ENCODE data around the gene CTIF.

CTIF gene

DNA sequence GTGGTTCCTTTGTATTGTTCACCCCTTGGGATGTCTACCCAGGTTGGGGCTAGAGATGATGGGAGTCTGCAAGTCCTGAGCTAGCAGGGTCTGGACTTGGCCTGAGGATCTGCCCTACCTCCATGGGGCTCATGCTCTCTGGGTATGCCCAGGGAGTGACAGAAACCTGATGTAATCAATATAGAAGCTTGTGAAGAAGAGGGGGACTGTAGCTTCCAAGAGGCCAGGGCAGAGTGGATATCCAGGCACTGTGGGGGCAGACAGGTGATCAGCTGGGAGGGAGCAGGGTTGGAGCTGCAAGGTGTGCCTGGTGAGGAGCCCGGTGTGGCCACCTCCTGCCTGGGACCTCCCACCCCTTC lies 164.2 kb downstream of the CTIF start:
- no peak for DNase-seq (ENCODE audit: low spot score)
- TF ChIP-seq, protein P1, sequence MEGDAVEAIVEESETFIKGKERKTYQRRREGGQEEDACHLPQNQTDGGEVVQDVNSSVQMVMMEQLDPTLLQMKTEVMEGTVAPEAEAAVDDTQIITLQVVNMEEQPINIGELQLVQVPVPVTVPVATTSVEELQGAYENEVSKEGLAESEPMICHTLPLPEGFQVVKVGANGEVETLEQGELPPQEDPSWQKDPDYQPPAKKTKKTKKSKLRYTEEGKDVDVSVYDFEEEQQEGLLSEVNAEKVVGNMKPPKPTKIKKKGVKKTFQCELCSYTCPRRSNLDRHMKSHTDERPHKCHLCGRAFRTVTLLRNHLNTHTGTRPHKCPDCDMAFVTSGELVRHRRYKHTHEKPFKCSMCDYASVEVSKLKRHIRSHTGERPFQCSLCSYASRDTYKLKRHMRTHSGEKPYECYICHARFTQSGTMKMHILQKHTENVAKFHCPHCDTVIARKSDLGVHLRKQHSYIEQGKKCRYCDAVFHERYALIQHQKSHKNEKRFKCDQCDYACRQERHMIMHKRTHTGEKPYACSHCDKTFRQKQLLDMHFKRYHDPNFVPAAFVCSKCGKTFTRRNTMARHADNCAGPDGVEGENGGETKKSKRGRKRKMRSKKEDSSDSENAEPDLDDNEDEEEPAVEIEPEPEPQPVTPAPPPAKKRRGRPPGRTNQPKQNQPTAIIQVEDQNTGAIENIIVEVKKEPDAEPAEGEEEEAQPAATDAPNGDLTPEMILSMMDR (IDR thresholded peaks at IDR 0.05; ENCODE audit: extremely low read depth, missing control alignments) = no peak

GRCh38 chr18:48703418-48703817 lies 164.6 kb downstream of the CTIF start:
- TF ChIP-seq, protein P1 (IDR thresholded peaks at IDR 0.05; ENCODE audit: extremely low read depth, missing control alignments) = no peak
- DNase-seq (ENCODE audit: low spot score) = no peak

DNA sequence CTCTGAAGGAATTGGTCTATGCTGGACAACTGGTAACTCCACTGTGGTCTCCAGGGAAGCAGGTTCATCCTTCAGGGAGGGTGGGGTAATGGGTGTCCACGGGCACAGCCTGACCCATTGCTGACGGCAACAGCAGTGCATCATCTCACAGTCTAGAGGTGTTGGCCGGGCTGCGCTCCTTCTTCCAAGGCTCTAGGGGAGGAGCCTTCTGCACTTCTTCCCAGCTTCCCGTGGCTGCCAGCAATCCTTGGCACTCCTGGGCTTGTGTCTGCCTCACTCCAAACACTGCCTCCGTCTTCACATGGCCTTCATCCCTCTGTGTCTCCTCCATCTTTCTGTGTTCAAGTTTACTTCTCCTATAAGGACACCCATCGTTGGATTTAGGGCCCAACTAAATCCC lies 166.2 kb downstream of the CTIF start:
- DNase-seq (ENCODE audit: low spot score) = no peak
- TF ChIP-seq, protein P1 (IDR thresholded peaks at IDR 0.05; ENCODE audit: extremely low read depth, missing control alignments) = no peak

GRCh38 chr18:48705531-48705930 lies 166.7 kb downstream of the CTIF start:
- no peak for DNase-seq (ENCODE audit: low spot score)
- TF ChIP-seq, protein P1 (IDR thresholded peaks at IDR 0.05; ENCODE audit: extremely low read depth, missing control alignments) = no peak

GRCh38 chr18:48706731-48707130 lies 167.9 kb downstream of the CTIF start:
- no peak for DNase-seq (ENCODE audit: low spot score)
- TF ChIP-seq, protein P1 (IDR thresholded peaks at IDR 0.05; ENCODE audit: extremely low read depth, missing control alignments) = no peak

DNA sequence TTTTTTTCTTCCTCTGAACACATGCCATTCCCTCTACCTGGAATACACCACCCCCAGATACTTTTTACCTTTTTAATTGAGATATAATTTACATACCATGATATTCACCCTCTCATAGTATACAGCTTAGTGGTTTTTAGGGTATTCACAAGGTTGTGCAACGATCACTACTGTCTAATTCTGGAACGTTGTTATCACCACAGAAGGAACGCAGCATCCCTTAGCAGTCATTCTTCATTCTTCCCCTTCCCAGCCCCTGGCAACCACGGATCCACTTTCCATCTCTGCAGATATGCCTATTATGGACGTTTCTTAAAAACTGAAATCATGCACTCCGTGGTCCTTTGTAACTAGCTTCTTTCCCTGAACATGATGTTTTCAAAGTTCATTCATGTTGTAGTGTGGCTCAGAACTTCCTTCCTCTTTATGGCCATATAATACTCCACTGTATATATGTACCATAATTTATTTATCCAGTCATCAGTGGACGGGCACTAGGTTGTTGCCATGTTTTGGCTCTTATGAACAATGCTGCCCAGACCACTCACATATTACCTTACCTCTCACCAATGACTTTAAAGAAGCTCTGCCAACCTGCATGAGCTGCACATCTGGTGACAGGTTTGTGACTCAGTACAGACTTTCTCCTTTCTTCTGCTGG lies 168.9 kb downstream of the CTIF start:
- DNase-seq (ENCODE audit: low spot score) = no peak
- TF ChIP-seq, protein P1 (IDR thresholded peaks at IDR 0.05; ENCODE audit: extremely low read depth, missing control alignments) = no peak

- TF ChIP-seq, protein P1 (IDR thresholded peaks at IDR 0.05; ENCODE audit: extremely low read depth, missing control alignments) = no peak
Observed at GRCh38 chr18:48708807-48709206, 170.0 kb downstream of the CTIF start.

More at GRCh38 chr18:48708807-48709206, 170.0 kb downstream of the CTIF start:
- DNase-seq (ENCODE audit: low spot score) = no peak
